GM18951 (cell line): ENCODE data around the gene SEC16A.

ENCODE experiments used
- POLR2A ChIP-seq: IDR thresholded peaks from 4 replicates; pipeline ENCODE4 v1.6.1; 2011; ENCODE audit warnings: mild to moderate bottlenecking; ENCODE audit not compliant: insufficient read length, insufficient read depth; ENCODE audit errors: extremely low read depth
- in situ Hi-C: fragments of 300-500 bp; cut with MboI; formaldehyde crosslinking; loops from one replicate; pipeline ENCODE4 v1.12.0; 2022; ENCODE audit warnings: low sequenced_read_pairs, mixed read lengths, inconsistent platforms; ENCODE audit not compliant: unreplicated experiment

The SEC16A gene, protein sequence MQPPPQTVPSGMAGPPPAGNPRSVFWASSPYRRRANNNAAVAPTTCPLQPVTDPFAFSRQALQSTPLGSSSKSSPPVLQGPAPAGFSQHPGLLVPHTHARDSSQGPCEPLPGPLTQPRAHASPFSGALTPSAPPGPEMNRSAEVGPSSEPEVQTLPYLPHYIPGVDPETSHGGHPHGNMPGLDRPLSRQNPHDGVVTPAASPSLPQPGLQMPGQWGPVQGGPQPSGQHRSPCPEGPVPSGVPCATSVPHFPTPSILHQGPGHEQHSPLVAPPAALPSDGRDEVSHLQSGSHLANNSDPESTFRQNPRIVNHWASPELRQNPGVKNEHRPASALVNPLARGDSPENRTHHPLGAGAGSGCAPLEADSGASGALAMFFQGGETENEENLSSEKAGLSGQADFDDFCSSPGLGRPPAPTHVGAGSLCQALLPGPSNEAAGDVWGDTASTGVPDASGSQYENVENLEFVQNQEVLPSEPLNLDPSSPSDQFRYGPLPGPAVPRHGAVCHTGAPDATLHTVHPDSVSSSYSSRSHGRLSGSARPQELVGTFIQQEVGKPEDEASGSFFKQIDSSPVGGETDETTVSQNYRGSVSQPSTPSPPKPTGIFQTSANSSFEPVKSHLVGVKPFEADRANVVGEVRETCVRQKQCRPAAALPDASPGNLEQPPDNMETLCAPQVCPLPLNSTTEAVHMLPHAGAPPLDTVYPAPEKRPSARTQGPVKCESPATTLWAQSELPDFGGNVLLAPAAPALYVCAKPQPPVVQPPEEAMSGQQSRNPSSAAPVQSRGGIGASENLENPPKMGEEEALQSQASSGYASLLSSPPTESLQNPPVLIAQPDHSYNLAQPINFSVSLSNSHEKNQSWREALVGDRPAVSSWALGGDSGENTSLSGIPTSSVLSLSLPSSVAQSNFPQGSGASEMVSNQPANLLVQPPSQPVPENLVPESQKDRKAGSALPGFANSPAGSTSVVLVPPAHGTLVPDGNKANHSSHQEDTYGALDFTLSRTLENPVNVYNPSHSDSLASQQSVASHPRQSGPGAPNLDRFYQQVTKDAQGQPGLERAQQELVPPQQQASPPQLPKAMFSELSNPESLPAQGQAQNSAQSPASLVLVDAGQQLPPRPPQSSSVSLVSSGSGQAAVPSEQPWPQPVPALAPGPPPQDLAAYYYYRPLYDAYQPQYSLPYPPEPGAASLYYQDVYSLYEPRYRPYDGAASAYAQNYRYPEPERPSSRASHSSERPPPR (N-terminal part only)

DNA sequence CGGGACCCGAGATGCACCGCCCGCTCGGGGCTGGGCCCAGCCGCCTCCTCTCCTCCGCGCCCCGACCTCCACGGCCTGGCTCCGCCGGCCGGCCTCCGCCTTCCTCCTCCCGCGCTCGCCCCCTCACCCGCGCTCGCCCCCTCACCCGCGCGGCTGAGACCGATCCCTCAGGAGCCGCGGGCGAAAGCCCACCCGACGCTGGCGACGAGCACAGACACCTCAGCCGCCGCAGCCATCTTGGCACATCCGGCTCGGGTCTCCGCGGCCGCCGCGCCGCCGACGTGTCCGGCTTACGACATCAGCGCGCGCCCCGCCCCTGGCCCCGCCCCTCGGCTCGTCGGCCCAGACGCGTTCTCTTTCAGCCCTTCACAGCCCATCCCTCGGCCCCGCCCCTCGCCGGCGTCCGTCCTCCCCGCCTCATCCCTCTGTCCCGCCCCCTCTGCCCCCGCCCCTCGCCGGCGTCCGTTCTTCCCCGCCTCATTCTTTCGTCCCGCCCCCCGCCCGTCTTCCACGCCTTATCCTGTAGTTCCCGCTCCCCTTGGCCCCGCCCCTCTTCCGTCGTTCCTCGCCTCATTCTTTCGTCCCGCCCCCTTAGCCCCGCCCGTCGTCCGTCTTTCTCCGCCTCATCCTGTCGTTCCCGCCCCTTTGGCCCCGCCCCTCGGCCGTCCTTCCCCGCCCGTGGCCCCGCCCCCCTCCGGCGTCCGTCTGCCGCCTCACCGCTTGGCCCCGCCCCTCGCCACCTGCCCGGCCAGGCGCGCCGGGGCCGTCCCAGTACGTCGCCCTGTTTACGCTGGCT lies at the start of gene SEC16A:
Gene SEC16A (minus strand): TSS at position 248 of the 796 bp plus-strand sequence. CDS start 5,425 bp downstream, outside the sequence.
- in situ Hi-C loops, result no loop called here
- TF ChIP-seq POLR2A, result peak; percentile 94

DNA sequence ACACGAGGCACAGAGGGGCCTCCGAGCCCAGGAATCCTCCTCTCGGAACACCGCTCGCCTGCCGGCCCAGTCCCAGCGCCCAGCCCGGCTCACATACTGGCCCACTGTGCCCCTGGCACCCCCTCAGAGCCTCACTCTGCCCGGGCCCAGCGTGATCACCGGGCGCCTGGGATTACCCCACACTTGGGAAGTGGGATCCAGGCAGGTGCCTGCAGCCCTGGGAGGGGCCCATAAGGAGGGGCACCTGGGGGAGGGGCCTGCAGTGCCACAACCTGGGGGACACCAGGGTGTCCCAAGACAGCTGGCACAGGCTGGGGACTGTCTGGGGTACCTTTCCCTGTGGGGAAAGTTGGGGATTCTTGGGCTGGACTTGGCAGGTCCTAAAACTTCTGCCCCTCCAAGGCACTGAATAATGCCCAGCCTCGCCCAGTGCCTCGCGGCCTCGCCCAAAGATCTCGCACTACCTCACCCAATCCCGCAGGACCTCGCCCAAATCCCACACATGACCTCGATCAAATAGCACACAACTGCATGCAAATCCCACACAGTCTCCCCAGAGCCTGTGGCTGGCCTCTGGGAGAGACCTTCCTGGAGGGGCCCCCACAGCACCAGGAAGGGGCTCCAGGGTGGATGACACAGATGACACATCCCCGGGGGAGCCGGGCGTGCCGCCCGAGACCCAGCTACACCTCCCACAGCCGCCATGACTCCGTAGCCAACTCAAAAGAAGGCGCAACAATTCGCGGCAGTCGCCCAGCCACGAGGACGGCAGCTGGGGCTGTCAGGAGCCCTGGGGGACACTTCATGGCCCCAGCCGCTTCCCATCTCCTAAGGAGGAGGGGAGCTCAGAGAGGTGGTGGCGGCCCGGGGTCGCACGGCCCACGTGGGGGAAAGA lies 49.3 kb upstream of the SEC16A start:
- in situ Hi-C loops, result no loop called here
- TF ChIP-seq POLR2A, result no peak

DNA sequence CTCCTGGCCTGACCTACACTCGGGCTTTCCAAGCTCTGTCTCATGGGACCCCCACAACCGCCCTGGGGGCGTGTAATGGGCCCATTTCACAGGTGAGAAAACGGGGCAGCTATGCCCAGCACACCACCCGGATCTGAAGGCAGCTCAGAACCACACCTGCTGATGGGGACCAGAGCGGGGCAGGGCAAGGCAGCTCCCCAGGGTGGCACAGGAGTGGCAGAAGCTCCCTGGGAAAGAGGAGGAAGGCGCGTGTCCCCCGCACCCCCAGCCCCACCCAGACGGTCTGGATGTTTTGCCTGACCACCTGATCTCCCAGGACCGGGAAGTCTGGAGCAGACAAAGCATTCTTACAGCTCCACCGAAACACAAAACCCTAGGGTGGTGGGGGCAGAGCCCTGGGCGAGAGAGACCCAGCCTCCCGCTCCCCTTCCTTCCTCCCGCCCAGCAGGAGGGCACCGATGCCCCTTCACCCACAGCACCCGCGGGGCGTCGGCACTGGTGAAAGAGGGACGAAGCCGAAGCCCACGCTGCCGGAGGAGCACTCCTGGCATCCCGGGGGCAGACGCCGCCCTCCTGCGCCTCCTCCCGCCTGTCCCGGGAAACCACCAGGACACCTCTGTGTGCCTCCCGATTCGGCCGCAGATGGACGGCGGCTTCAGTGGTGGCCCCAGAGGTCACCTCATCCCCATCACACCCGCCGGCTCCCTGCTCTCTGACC lies 48.5 kb upstream of the SEC16A start:
- in situ Hi-C loops, result no loop called here
- TF ChIP-seq POLR2A, result no peak

DNA sequence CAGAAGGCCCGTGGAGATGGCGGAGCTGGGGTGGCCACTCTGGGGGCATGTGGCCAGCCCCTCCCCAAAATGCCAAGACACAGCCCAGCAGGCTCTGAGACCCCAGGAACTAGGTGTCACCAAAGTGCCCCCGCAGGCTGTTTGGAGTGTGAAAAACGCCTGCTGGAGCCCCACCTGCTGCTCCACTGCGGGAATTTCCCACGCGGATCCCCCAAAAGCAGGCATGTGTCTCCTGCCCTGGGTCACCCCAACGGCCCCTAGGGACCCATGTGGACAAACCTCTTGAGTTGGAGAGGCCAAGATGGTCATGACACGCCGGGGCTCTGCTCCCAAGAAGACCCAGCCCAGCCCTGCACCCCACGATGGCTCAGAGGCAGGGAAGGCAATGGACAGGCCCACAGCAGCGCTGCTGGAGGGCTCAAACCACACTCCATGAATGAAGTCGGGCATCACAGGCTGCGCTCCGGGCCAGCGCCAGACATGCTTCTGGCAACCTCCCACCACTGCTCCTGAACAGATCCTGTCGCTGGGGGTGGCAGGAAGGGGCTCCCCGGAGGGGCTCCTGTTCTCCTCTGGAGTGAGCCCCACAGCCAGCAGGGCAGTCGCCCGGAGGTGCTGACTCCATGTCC lies 47.7 kb upstream of the SEC16A start:
- in situ Hi-C loops, result no loop called here
- no peak for TF ChIP-seq POLR2A

DNA sequence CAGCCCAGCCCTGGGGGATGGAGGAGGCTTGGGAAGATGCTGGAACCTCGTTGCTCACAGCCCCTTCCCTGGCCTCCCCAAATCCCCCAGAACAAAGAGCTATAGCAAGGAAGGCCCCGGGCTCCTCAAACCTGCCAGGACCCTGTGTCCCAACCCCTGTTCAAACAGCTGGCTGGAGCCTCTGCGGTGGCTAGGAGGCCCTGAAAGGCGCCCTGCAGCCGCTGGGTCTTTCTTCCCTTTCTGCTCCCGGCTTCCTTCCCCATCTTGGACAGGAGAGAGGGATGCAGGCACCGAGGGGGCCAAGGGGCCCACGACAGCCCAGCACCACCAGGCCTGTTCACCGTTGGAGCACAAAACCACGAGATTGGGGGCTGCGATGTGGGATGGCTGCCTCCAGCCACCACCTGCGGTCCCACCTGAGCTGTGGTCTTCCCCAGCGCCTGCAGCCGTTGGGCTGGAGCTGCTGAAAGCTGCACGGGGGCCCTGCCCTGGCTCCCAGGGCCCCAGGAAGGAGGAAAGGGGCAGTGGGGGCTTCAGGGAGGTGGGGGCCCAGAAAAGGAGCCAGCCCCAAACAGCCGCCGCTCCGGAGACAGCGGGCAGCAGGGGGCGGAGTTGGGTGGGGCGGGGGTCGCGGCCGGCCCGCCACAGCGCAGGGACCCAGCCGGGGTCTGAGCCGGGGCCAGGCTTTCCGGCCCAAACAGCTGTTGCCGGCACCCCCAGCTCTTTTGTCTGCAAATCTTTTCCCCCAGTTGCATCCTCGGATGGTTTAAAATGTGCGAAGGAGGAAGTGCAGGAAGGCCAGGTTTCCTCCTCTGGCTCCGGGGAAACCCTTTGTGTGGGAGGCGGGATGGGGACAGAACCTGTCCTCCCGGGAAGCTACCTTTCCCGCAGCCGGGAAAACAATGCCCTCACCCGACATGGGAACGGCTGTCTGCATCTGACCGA lies 46.9 kb upstream of the SEC16A start:
- in situ Hi-C loops, result no loop called here
- no peak for TF ChIP-seq POLR2A

DNA sequence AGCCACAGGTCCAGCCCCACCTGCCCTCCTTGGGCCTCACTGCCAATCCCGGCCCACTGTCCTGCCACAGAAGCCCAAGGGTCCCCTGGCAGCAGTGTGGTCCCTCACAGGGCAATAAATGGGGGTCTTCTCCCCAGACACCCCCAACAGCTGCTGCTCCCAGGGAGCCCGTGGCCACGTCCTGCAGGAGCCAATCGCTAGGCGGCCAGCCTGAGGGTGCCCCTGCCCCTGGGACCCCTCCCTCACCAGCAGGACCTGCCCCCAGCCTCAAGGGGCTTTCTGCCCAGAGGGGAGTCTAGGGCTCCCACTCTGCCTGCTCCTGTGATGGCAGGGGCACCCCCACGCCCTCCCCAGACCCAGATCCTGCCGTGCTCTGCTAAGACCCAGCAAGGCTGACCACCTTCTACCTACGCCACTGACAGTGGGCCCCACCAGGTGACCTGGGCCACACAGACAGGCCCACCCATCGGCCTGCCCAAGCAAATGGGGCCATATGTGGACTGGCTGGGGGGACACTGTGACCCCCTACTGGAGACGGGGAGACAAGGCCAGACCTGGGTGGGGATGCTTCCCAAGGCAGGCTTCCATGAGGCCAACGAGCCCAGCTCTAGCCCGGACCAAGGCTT lies 46.0 kb upstream of the SEC16A start:
- in situ Hi-C loops, result no loop called here
- no peak for TF ChIP-seq POLR2A

DNA sequence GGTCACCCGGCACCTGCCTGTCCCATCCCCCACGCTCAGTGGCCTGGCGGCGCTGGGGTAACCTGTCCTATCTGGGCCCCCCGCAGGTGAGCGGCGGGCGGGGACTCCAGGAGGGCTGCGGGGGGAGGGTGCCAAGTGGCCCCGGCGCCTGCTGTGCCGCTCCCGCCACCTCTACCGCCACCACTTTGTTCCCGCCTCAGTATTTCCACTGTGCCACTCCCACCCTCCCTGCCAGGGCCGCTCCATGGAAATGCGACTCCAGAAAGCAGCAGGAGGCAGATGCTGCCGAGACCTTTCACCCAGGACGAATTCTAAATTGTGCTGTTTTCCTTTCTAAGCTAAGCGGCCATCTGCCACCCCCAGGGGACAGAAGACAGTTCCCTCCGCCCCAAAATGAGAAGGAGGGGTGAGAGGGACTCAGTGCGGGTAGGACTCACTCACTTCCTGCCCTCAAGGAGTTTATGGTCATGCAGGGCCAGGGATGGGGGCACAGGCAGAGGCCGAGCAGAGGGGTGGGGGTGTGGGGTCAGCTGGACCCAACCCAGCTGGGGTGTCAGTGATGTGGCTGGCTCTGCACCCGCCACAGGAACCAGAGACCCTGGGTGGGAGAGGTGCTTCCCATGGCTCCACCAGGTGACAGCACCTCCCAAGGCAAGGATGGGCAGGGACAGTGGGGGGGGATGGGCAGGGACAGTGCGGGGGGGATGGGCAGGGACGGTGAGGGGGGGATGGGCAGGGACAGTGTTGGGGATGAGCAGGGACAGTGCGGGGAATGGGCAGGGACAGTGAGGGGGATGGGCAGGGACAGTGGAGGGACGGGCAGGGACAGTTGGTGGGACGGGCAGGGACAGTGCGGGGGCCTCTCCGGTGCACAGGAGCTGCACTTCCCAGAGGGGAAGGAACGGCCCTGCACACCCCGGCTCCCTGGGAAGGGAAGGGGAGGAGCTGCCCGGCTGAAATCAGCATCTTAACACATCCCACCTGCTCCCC lies 45.2 kb upstream of the SEC16A start:
- TF ChIP-seq POLR2A, result no peak
- in situ Hi-C loops, result no loop called here

DNA sequence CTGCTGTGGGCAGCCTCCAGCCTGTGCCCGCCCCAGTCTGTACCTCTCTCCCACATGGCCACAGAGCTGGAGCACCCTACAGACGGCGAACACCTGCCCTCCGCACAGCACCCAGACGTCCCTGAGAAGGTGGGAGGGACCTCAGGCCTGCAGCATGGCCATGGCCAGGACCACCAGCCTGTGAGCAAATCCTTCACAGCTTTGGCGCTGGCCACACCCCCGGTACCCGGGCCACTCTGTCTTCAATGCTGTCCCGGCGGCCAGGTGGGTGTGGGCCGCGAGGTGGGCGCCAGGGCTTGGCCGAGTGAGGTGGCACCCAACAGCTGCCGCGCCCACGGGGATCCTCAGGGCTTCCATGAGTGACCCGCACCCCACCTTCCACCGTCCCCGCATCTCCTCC lies 44.3 kb upstream of the SEC16A start:
- TF ChIP-seq POLR2A, result no peak
- in situ Hi-C loops, result no loop called here
